Neural progenitor cell (in vitro differentiated cells): ENCODE measurements around the gene VIPR1. TPM values are rescaled to one million over a fixed set of nuclear protein-coding genes. Genes with fewer than 3 reads are reported as not detected.

ENCODE experiments used
- DNase-seq: peaks from one replicate; pipeline ENCODE4 v3.0.0-alpha.2; 2016; ENCODE audit warnings: low spot score
- H2AFZ ChIP-seq: fragments of 200-600 bp; sonication (generic); replicated peaks from 2 replicates; pipeline ENCODE4 v1.6.1; 2016; ENCODE audit warnings: antibody characterized with exemption
- H3F3A ChIP-seq: fragments of 200-600 bp; sonication (generic); 2 replicates; pipeline ENCODE4 v1.6.1; 2016; ENCODE audit warnings: antibody characterized with exemption, low read depth
- H3K27ac ChIP-seq: fragments of 200-600 bp; sonication (generic); 2 replicates; pipeline ENCODE4 v1.5.1; 2016; ENCODE audit warnings: mild to moderate bottlenecking
- H3K27me3 ChIP-seq: fragments of 200-600 bp; sonication (generic); 2 replicates; pipeline ENCODE4 v1.6.1; 2016; ENCODE audit warnings: mild to moderate bottlenecking, moderate library complexity
- H3K36me3 ChIP-seq: fragments of 200-600 bp; sonication (generic); 2 replicates; pipeline ENCODE4 v1.5.1; 2016
- H3K4me1 ChIP-seq: fragments of 200-600 bp; sonication (generic); 2 replicates; pipeline ENCODE4 v1.6.1; 2016; ENCODE audit warnings: mixed run types
- H3K4me2 ChIP-seq: fragments of 200-600 bp; sonication (generic); 2 replicates; pipeline ENCODE4 v1.6.1; 2016
- H3K4me3 ChIP-seq: fragments of 200-600 bp; sonication (generic); 2 replicates; pipeline ENCODE4 v1.5.1; 2016
- H3K79me2 ChIP-seq: fragments of 200-600 bp; sonication (generic); 2 replicates; pipeline ENCODE4 v1.6.1; 2016; ENCODE audit warnings: low read depth
- H3K9ac ChIP-seq: fragments of 200-600 bp; sonication (generic); 2 replicates; pipeline ENCODE4 v1.6.1; 2016
- H3K9me3 ChIP-seq: fragments of 200-600 bp; sonication (generic); 2 replicates; pipeline ENCODE4 v1.5.1; 2016; ENCODE audit warnings: low read depth
- H4K20me1 ChIP-seq: fragments of 200-600 bp; sonication (generic); 2 replicates; pipeline ENCODE4 v1.6.1; 2016; ENCODE audit warnings: low read depth
- H3K27ac Mint-ChIP-seq: 3 replicates; pipeline ENCODE4 v1.8.0; 2021; ENCODE audit warnings: mixed read lengths
- H3K27me3 Mint-ChIP-seq: 2 replicates; pipeline ENCODE4 v1.8.0; 2022; ENCODE audit warnings: low read depth, mild to moderate bottlenecking, inconsistent platforms, moderate library complexity, mixed read lengths; ENCODE audit not compliant: insufficient read depth
- H3K36me3 Mint-ChIP-seq: 3 replicates; pipeline ENCODE4 v1.8.0; 2021; ENCODE audit warnings: mixed read lengths
- H3K4me1 Mint-ChIP-seq: 3 replicates; pipeline ENCODE4 v1.8.0; 2021; ENCODE audit warnings: mixed read lengths
- H3K4me3 Mint-ChIP-seq: 3 replicates; pipeline ENCODE4 v1.8.0; 2021; ENCODE audit warnings: mild to moderate bottlenecking, moderate library complexity, mixed read lengths
- H3K9me3 Mint-ChIP-seq: 3 replicates; pipeline ENCODE4 v1.8.0; 2020; ENCODE audit warnings: mixed read lengths
- CTCF ChIP-seq: fragments of 200-600 bp; sonication (generic); IDR thresholded peaks from 2 replicates; pipeline ENCODE4 v1.5.1; 2017; ENCODE audit warnings: antibody characterized with exemption, mild to moderate bottlenecking
- EZH2 ChIP-seq: fragments of 200-600 bp; sonication (generic); IDR thresholded peaks from 2 replicates; pipeline ENCODE4 v1.6.1; 2017; ENCODE audit warnings: antibody characterized with exemption, mild to moderate bottlenecking, moderate library complexity
- EZH2phosphoT487 ChIP-seq: fragments of 200-600 bp; sonication (generic); IDR thresholded peaks from 2 replicates; pipeline ENCODE4 v1.6.1; 2017; ENCODE audit warnings: antibody characterized with exemption
- total RNA-seq: library from RNA; depleted of rRNA; stranded (reverse); fragments of >200 nt; gene quantifications from 2 replicates; pipeline ENCODE4 v1.2.3, GENCODE V29; 2015; ENCODE audit warnings: low replicate concordance

Gene VIPR1
- total RNA-seq, 1 donor from 2014 or later = 1.4 TPM

- no peak overlapping the region for H3K27ac Mint-ChIP-seq
- H3K4me1 Mint-ChIP-seq = peaks cover 10% of the 10 kb centered on the region
- Histone ChIP-seq H3K79me2 (no peaks in the 10 kb centered on the region), H3K4me3 (no peak overlapping the region), H3F3A (no peaks in the 10 kb centered on the region), H3K27me3 (peaks cover 17% of the 10 kb centered on the region), H3K36me3 (no peaks in the 10 kb centered on the region), H2AFZ (no peak overlapping the region), H3K27ac (no peak overlapping the region), H3K9me3 (no peaks in the 10 kb centered on the region), H4K20me1 (no peaks in the 10 kb centered on the region), H3K4me1 (peaks cover 9% of the 10 kb centered on the region), H3K9ac (no peak overlapping the region), H3K4me2 (no peak overlapping the region)
- H3K27me3 Mint-ChIP-seq = peaks cover 11% of the 10 kb centered on the region
- DNase-seq = no peak
- no peak for TF ChIP-seq CTCF
- TF ChIP-seq EZH2phosphoT487 = no peak
- TF ChIP-seq EZH2 = no peak
- H3K36me3 Mint-ChIP-seq = no peaks in the 10 kb centered on the region
- no peaks in the 10 kb centered on the region for H3K9me3 Mint-ChIP-seq
- H3K4me3 Mint-ChIP-seq = no peak overlapping the region
Observed at GRCh38 chr3:42493798-42494151, 8.7 kb upstream of the VIPR1 start.

GRCh38 chr3:42495393-42495792 is 7.0 kb upstream of the VIPR1 start:
- no peak overlapping the region for H3K27ac ChIP-seq
- H3K79me2 ChIP-seq = no peaks in the 10 kb centered on the region
- no peak overlapping the region for H3K4me2 ChIP-seq
- H3K9ac ChIP-seq = no peak overlapping the region
- H4K20me1 ChIP-seq = no peaks in the 10 kb centered on the region
- H2AFZ ChIP-seq = no peak overlapping the region
- H3K27me3 ChIP-seq = peaks cover 33% of the 10 kb centered on the region
- H3K36me3 ChIP-seq = no peaks in the 10 kb centered on the region
- DNase-seq = no peak
- H3K4me1 ChIP-seq = peaks cover 9% of the 10 kb centered on the region
- TF ChIP-seq EZH2 = no peak
- no peak for TF ChIP-seq EZH2phosphoT487
- no peak for TF ChIP-seq CTCF
- Mint-ChIP-seq H3K27ac (no peak overlapping the region), H3K4me3 (no peak overlapping the region), H3K27me3 (peaks cover 25% of the 10 kb centered on the region), H3K4me1 (peaks cover 12% of the 10 kb centered on the region), H3K9me3 (no peaks in the 10 kb centered on the region), H3K36me3 (no peaks in the 10 kb centered on the region)
- no peaks in the 10 kb centered on the region for H3F3A ChIP-seq
- H3K4me3 ChIP-seq = no peak overlapping the region
- no peaks in the 10 kb centered on the region for H3K9me3 ChIP-seq

GRCh38 chr3:42497009-42497731 is 5.3 kb upstream of the VIPR1 start:
- Histone ChIP-seq H3K79me2 (no peaks in the 10 kb centered on the region), H3K27ac (no peak overlapping the region), H3K4me3 (no peak overlapping the region), H3K9ac (no peak overlapping the region), H3K4me2 (no peak overlapping the region), H4K20me1 (no peaks in the 10 kb centered on the region), H3K36me3 (no peaks in the 10 kb centered on the region), H3K27me3 (peaks cover 51% of the 10 kb centered on the region), H3F3A (peaks cover 6% of the 10 kb centered on the region), H3K9me3 (no peaks in the 10 kb centered on the region), H2AFZ (no peak overlapping the region), H3K4me1 (peaks cover 9% of the 10 kb centered on the region)
- Mint-ChIP-seq H3K27ac (peak overlapping the region; percentile 32), H3K4me1 (peaks cover 23% of the 10 kb centered on the region), H3K9me3 (no peaks in the 10 kb centered on the region), H3K4me3 (no peak overlapping the region), H3K27me3 (peaks cover 41% of the 10 kb centered on the region), H3K36me3 (no peaks in the 10 kb centered on the region)
- peak; percentile 79 for DNase-seq
- TF ChIP-seq EZH2phosphoT487 (no peak), EZH2 (no peak), CTCF (no peak)
